WTC11 (cell line): Measurements from ENCODE around the gene YAP1. TPM values are rescaled to one million over a fixed set of nuclear protein-coding genes. Genes with fewer than 3 reads are reported as not detected.

Source experiments
- ATF6 ChIP-seq: sonication (generic); formaldehyde crosslinking; IDR thresholded peaks from 2 replicates; pipeline ENCODE4 v1.8.1; 2023; ENCODE audit warnings: mild to moderate bottlenecking, missing genetic modification reagents
- CTCF ChIP-seq: fragments of 200-600 bp; IDR thresholded peaks from 2 replicates; pipeline ENCODE4 v1.8.0; 2022; ENCODE audit warnings: antibody characterized with exemption
- total RNA-seq: library from RNA; stranded (reverse); gene quantifications from 3 replicates; pipeline ENCODE4 v1.2.3, GENCODE V29; 2021

Gene YAP1
- total RNA-seq, 1 experiment from 2014 or later = 88.7 TPM

- no peak for TF ChIP-seq ATF6 (CRISPR knock-in tag)
- TF ChIP-seq CTCF = no peak
These were observed 170.1 kb downstream of the YAP1 start (continued) for GRCh38 chr11:102280245-102280833.

Other genes starting within 250 kb of the YAP1 start
- gene CEP126, start 195.4 kb upstream of the YAP1 start, total RNA-seq = 1.9 to 2.4 TPM (median 2.0 TPM) in 3 replicates
- not detected in 3 replicates for gene ANGPTL5, start 193.9 kb upstream of the YAP1 start, total RNA-seq
- gene CFAP300, start 63.0 kb upstream of the YAP1 start, total RNA-seq = 1.1 to 2.2 TPM (median 1.9 TPM) in 3 replicates
- 0.33 to 0.50 TPM (median 0.39 TPM) in 3 replicates for gene BIRC3, start 207.0 kb downstream of the YAP1 start, total RNA-seq
- gene BIRC2, start 236.8 kb downstream of the YAP1 start, total RNA-seq = 22.3 to 24.3 TPM (median 23.3 TPM) in 3 replicates